GM19463 (cell line): Measurements from ENCODE around the gene CLEC9A.
"Not testable (repeated sequence)": the region's sequence is repeated elsewhere in the genome, so short reads cannot be mapped to it uniquely, and the experiment has no call there.

Source experiments
- ATAC-seq: cut with Tn5 transposase; IDR thresholded peaks from one replicate; pipeline ENCODE4 v1.9.1; 2021; ENCODE audit warnings: mild to moderate bottlenecking, moderate library complexity; ENCODE audit not compliant: unreplicated experiment

Gene CLEC9A

DNA sequence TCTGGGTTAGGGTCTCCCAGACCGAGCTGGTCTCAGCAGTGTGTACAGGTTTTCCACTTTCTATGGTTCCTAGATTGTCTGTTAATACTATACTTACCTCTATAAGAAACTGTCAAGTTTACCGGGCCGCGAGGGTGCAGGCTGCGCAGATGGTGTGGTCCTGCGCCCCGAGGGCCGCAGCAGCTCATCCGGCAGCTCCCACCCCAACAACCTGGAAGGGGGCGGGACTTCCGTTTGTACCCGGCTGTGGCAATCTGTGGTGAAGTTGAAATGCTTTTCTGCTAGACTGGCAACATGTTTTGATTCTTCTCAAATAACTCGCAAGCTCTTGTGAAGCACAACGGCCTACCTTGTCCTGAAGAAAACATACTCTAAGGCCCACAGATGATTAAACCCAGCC is at the start of gene CLEC9A:
CLEC9A (plus strand) TSS at position 237 of the 400 bp plus-strand sequence. CDS start 22,006 bp downstream, outside the sequence.
- ATAC-seq, result no peak

DNA sequence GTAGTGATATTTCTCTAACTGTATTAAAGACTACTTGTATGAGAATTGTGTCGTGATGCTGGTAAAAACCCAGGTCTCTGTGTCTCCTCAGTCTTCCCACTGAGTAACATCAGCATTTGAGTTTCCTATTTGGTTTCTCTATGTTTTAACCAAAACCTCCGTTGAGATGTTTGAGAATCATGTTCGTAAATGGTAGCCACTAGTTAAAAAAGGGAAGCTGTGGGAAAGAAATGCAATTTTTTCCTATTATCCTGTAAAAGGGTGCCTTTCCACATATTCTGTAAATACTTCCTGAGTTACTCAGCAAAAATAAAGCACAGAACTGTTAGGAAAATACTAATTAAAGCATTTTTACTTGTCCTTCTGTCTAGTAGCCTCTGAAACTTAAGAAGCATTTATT is 38.6 kb upstream of the CLEC9A start:
- ATAC-seq, result no peak

DNA sequence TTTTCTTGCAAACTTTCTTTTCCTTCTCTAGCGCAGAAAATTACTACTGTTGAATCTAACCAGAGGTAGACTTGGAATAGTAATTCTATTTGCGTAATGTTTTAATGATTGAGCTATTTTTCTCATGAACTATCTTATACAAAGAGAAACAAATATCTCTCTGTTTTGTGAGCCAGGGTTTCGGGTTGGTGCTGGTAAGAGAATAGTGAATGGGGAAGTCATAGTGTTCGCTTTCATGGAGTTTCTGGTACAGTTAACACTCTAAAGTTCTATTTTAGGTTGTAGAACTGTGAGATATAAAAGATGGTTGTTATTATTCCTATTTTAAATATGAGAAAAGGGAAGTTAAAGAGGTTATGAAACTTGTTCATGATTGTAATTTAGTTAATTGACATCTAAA is 38.2 kb upstream of the CLEC9A start:
- no peak for ATAC-seq

DNA sequence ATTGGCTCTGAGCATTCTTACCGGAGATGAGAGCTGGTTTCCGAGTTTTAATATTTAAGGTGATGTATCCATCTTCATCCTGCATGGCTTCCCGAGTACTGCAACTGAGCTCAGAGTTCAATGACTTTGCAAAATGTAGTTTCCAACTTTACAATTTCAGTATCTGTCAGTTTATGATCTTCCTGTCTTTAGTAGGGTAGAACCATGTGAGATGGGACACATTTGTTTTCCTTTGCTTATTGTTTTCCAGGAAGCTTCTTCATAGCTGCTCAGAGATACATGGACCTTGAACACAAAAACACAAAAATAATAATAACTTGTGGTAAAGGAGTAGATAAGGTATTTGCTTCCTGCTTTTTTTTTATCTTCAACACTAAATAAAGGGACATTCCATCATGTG is 31.5 kb upstream of the CLEC9A start, which contains the start of gene CLEC1B:
CLEC1B (minus strand) TSS at position 106 of the 400 bp plus-strand sequence; CDS start at position 85, 21 bp downstream.
- ATAC-seq, result no peak

DNA sequence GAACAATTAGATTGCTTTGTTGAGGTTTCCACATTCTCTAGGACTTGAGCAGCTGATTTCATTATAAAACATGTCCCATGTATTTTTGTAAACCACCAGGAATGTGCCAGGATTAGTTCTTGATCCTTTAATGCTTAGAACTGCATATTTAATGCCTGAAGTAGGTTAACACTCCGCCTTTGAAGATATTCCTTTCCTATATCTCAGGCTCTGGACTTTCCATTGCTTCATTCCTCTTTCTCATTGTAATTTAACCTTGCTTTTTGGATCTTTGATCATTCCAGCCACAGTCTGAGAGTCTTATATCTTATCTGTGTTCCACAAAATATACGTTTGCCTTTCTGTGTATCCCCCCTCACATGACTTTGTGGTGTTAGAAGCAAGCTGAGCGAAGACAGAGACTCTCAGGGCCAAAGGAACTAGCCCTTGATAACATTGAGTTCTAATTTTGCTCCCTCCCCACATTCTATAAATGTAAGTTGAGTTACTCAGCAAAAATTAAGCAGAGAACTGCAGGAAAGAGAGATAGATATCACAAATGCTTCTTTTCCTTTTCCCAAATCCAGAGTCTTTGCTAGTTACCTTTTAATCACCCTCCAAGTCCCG is 29.2 kb upstream of the CLEC9A start:
- no peak for ATAC-seq

DNA sequence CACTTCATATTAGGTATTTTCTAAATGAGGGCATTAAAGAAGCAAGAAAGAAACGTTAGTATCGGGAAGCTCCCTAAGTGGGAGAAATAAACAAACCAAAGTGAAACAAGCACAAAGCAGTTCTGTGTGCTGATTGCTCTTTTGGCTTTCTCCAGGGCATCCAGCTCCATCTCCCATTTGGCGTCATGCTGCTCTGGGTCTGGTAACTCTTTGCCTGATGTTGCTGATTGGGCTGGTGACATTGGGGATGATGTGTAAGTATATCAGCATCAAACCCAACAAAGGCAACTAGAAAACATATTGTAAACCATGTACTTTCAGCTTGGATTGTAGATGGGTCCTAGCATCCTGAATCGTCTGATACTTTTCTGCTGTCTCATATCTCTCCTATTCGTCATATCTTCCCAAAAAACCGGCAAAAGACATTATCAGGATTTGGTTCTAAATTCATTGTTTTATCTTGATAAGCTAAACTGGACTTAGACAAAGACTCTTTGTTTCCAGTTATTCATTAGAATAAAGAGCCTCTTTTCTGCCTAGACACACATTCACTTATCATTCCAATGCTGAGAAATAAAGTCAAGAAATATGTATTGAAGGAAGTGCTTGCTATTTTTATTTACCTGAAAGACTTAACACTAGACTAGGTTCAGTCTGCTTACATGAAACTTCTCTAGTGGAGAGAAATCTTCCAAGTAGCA is 17.7 kb upstream of the CLEC9A start:
- no peak for ATAC-seq

DNA sequence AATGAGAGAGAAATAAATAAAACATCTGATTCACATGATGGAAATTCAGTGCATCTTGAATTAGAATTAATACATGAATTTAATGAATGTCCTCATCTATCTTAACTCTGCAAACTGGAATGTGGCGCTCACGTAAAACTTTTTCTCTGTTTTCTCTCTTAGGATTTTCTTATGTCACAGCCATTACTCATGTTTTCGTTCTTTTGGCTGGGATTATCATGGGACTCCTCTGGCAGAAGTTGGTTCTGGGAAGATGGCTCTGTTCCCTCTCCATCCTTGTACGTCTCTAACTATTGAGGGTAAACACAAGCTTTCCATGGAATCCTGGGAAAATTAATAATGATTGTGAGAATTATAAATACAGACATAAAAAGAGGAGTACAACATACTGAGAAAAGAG is 15.0 kb upstream of the CLEC9A start:
- no peak for ATAC-seq

DNA sequence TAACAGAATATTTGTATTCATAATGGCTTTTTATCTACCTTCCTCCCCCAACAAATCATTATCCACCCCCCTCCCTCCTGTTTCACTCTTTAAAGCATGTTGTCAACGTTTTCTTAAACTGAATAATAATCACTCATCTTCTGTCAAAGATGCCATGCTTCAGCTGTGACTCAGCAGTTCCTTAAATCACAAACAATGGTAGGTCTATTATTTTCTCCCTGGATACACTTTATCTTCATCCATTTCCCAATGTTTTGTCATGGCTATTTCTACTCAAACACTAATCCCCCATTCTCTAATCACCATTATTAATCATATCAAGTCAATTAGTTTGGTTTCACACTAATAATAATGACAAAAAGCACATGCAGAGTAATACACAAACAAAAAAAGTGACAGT is 13.6 kb upstream of the CLEC9A start:
- ATAC-seq, result no peak

DNA sequence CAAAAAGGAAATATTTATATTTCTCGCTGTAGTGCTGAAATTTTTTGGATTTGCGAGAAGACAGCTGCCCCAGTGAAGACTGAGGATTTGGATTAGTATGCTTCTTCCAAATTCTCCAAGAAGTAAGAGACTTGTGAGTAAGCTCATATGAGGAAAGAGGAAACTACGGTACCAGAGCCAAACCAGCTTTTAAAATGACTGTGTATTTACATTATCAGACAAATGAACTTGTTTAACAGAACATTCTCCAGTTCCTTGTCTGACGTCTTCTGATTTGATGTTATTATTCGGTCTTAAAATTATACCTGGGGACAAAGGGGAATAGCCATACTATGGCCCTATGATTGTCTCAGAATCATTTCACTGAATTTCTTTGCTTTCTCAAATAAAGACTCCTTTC is 12.1 kb upstream of the CLEC9A start:
- ATAC-seq, result no peak

DNA sequence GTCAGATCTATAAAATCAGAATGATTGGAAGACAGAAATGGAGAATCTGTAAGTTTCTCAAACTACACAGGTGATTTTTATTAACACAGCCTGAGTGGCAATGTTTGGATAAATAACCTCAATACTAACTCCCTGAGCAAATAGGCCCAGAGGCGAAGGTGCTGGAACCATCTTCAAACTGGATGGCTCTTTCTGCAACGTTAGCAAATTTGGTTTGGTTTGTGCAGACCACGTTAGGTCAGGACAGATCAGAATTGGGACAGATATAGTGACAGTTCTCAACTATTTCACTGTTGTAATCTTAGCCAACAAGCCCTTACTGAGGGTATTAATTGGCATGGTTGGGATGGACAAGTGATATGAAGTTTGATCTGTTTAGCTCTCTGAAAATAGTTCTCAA is 9.1 kb upstream of the CLEC9A start:
- ATAC-seq, result no peak

DNA sequence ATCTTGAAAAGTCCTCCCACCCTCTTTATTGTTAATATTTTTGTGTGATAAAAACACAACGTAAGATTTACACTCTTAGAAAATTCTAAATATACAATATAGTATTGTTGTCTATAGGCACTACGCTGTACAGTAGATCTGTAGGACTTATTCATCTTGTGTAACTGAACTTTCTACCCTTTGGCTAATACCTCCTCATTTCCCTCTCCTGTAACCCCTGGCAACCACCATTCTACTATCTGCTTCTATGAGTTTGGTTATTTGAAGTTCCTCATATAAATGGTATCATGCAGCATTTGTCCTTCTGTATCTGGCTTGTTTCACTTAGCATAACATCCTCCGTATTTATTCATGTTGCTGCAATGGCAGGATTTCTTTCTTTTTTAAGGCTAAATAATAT is 5.2 kb upstream of the CLEC9A start:
- no peak for ATAC-seq

DNA sequence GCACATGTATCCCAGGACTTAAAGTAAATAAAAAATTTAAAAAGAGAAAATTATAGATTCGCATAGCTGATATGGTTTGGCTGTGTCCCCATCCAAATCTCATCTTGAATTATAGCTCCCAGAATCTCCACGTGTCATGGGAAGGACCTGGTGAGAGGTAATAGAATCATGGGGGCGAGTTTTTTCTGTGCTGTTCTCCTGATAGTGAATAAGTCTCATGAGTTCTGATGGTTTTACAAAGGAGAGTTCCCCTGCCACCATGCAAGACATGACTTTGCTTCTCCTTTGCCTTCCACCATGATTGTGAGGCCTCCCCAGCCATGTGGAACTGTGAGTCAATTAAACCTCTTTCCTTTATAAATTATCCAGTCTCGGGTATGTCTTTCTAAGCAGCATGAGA is 3.8 kb upstream of the CLEC9A start:
- not testable (repeated sequence) for ATAC-seq

DNA sequence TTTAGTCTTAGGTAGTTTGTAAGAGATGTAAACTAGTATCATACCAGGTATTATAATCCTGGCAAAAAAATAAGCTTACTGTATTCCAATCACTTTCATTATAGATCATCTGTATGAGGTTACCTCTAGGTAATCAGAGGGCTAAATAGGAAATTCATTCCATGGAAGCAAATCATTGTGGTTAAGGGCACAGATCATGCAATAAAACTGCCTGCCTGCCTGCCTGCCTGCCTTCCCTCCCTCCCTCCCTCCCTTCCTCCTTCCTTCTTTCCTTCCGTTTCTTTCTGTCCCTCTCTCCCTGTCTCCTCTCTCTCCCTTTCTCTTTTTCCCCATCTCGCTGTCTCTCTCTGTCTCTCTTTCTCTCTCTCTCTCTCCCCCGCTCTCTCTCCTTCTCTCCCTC is 3.2 kb upstream of the CLEC9A start:
- no peak for ATAC-seq

DNA sequence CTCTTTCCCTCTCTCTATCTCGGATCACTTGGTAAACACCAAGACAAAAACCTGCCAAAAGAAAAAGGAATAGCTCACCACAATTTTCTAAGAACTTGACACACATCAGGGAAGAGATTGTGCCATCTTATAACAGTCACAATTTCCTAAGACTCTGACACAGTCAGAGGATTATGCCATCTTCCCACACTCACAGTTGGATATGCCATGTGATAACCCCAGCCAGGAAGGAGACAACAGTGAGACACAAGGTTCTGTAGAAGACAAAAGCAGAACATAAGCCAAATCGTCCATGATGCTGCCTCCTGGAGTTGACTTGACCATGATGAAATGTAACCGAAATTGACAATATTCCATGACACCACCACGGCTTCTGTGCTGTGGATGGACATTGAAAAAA is 2.8 kb upstream of the CLEC9A start:
- no peak for ATAC-seq

DNA sequence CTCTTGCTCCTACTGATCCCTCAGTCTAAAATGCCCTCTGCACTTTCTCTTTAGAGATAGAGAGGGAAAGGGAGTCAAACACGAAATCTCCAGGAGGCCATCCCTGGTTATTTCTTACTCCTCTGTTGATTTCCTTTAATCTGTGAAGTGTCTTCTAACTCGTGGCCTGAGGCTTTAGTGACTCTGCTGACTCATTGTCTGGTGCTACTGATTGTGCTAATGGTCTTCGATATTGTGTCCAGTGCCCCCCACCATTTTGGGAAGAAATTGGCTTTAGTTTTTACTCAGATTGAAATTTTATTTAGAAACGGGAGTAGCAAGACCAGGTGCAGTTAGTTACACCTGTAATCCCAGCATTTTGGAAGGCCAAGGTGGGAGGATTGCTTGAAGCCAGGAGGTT is 839 bp downstream of the CLEC9A start:
- no peak for ATAC-seq

DNA sequence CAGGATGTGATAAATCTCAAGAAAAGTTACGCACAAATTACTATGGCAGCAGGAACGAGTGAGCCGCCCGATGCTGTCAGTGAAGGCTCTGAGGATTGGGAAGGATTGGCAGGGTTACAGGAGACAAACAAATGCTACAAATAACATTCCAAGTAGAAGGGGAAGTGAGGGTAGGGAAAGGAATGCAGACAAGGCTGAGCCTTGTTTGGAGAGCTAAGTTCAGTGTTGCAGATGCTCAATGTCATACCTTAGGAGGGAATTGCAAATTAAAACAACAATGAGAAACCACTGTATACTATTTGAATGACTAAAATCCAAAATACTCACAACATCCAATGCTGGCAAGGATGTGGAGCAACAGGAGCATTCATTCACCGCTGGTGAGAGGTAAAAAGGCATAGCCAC is 1.3 kb downstream of the CLEC9A start:
- ATAC-seq, result no peak

DNA sequence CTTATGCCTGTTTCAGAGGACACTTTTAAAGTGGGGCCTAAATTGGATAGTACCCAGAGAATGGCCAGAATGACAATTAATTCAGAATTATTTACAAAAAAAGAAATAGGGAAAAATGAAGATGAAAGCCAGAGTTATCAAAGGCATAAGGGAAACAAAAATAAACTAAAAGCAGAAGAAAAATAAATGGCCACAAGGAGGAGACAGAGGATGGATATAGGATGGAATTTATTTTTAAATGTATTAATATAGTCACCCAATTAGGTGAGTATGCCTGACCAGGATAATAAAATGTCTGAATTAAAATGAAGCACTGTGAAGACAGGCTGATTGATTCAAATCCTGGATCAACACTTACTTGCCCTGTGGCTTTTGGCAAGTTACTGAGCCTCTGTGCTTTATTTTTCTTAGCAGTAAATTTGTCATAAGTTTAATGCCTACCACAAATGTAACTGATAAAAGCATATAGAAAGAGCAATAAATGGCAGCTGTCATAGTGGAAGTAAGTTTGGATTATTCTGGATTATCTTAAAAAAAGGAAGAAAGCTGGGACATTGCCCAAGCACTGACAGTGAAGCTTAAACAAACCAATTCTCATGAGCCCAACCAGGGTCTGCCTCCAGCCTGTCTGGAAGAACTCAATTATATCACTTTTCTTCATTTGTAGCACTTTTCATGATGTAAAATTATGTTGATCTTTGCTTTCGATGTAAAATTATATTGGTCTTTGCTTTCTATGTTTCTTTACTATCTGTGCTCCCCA is 3.5 kb downstream of the CLEC9A start:
- no peak for ATAC-seq

DNA sequence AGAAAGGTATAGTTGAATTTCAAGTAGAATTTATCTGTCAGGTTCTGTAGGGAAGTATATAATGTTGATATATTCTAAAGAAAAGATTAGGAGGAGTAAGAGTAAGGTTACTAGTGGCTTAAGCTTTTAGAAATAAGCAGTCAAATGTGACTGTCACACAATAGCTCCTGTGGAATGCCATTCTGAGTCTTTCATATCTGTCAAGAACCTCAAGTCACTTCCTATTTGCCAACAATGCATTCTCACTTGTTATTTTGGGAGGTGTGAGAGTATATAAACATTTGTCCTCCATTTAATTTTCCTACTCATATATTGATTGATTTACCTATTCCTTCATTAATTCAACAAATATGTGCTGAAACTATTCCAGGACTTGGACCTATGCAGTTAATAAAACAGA is 11.7 kb downstream of the CLEC9A start:
- ATAC-seq, result no peak

DNA sequence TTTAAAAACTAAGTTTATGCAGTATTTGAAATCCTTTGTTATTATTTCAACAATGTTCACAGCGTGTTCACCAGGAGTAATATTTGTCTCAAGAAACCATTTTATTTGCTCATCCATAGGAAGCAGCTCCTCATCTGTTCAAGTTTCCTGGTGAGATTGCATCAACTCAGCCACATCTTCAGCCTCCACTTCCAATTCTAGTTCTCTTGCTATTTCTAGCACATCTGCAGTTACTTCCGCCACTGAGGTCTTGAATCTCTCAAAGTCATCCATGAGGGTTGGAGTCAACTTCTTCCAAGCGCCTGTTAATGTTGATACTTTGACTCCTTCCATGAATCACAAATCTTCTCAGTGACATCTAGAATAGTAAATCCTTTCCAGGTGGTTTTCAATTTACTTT is 18.0 kb downstream of the CLEC9A start:
- ATAC-seq, result no peak

DNA sequence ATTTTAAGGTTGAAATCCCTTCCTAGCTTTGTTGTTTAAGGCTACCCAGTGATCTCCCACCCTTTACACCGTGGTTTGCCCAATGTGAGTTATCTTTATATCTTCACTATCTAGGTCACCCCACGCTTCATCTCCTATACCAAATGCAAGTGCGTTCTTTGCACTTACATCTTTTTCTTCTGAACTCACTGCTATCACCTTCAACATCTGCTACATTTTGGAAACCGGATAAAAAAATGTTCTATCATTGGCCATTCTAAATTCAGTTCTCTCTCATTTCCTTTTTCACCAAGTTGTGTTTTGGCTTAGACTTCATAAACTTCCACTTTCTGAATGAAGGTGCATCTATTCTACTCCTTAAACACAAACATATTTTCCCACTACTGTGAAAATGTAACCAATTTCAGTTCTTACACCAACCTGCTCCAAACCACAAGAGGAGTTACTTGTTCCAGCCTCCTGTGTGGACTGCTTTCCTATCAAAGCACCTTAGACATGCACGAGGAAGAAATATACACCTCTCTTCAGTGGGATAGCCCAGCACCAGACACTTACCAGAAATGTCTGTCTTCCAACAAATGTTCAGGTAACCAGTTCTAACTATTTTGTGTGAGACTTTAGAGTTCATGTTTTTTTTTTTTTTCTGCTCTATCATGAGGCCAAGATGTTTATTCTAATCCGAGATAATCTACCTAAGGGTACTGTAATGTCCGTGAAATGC is 21.9 kb downstream of the CLEC9A start:
- ATAC-seq, result no peak

DNA sequence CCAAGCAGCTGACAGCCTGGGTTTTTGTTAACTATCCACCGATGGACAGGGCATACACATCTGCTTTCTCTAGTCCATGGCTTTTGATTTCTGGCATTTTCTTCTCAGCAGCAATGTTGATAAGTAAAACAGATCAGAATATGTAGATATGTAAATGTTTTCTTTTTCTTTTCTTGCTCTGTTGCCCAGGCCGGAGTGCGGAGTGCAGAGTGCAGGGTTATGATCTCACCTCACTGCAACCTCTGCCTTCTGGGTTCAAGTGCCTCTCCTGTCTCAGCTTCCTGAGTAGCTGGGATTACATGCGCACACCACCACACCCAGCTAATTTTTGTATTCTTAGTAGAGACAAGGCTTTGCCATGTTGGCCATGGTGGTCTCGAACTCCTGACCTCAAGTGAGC is 27.9 kb downstream of the CLEC9A start:
- no peak for ATAC-seq
